ENCODE data around the gene MRPS31. TPM values are rescaled to one million over a fixed set of nuclear protein-coding genes. Genes with fewer than 3 reads are reported as not detected.

Gene MRPS31
- total and polyA plus RNA-seq, 12 donors = 13.1 to 115 (median 24.9) TPM

- intact Hi-C loops (cut with DNase I) = no loop called here
- H3K36me3 ChIP-seq (replicated peaks in 1 of 2) = peaks cover 0 to 6% of the 10 kb centered on the region in 2 donors
- H3K27ac ChIP-seq = no peak overlapping the region
- H3K27me3 ChIP-seq = no peaks in the 10 kb centered on the region
- no peaks in the 10 kb centered on the region for H3K4me1 ChIP-seq (replicated peaks in 1 of 2)
- 73 to 88% (median 82%) methylated on average over 5 of the region's 5 CpGs for WGBS, 4 donors
- DNase-seq = no peak
- TF ChIP-seq, protein P1, sequence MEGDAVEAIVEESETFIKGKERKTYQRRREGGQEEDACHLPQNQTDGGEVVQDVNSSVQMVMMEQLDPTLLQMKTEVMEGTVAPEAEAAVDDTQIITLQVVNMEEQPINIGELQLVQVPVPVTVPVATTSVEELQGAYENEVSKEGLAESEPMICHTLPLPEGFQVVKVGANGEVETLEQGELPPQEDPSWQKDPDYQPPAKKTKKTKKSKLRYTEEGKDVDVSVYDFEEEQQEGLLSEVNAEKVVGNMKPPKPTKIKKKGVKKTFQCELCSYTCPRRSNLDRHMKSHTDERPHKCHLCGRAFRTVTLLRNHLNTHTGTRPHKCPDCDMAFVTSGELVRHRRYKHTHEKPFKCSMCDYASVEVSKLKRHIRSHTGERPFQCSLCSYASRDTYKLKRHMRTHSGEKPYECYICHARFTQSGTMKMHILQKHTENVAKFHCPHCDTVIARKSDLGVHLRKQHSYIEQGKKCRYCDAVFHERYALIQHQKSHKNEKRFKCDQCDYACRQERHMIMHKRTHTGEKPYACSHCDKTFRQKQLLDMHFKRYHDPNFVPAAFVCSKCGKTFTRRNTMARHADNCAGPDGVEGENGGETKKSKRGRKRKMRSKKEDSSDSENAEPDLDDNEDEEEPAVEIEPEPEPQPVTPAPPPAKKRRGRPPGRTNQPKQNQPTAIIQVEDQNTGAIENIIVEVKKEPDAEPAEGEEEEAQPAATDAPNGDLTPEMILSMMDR (IDR thresholded peaks at IDR 0.05) = no peak
- no peak overlapping the region for H3K4me3 ChIP-seq
- no peaks in the 10 kb centered on the region for H3K9me3 ChIP-seq (replicated peaks in 1 of 3)
These were observed 29.6 kb upstream of the MRPS31 start for GRCh38 chr13:40800559-40800958.

DNA sequence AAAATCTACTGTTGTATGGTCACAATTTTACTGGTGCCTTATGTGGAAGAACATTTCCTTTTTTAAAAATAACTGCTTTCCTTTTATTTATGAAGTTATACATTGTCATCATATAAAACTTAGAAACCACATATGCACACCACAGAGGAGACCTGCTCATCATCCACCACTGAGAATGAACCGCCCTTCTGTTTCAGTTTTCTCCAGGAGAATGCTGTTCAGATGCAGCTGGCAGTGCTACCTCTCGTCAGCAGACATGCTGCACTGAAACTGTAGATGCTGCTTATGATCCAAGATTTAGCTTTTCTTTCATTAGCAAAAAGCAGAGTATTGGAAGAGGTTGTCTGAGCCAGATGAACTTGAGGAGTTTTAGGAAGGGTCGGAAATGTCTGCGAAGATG, 28.5 kb upstream of the MRPS31 start:
- Histone ChIP-seq H3K9me3 (replicated peaks in 1 of 3) (no peaks in the 10 kb centered on the region), H3K27ac (no peak overlapping the region), H3K36me3 (replicated peaks in 1 of 2) (peaks cover 0 to 6% of the 10 kb centered on the region in 2 donors), H3K4me1 (replicated peaks in 1 of 2) (no peaks in the 10 kb centered on the region), H3K27me3 (no peaks in the 10 kb centered on the region), H3K4me3 (no peak overlapping the region)
- DNase-seq = no peak
- WGBS, 4 donors = 94 to 98% (median 95%) methylated on average over 4 of the region's 4 CpGs
- intact Hi-C loops (cut with DNase I) = no loop called here
- TF ChIP-seq POLR2A (IDR thresholded peaks at IDR 0.05) = no peak
- TF ChIP-seq, protein P1 (IDR thresholded peaks at IDR 0.05) = no peak

DNA sequence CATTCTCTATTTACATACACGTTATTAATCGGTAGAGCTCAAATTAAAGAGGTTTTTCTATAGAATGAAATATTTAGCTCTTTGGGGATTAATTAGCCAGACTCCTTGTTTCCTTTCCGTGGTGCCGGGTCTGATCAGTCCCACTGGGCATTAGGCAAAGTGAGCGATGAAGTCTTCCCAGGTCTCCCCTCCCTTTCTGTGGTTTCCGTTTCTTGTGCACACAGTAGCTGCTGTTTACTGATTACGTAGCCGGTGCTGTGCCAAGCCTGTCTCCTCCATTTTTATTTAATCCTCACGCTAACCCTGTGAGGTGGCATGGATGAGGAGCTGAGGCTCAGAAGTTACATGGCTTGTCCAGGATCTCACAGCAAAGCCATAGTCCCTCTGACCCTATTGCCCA, 27.4 kb upstream of the MRPS31 start:
- Histone ChIP-seq H3K4me1 (replicated peaks in 1 of 2) (no peaks in the 10 kb centered on the region), H3K27me3 (no peaks in the 10 kb centered on the region), H3K4me3 (no peak overlapping the region), H3K9me3 (replicated peaks in 1 of 3) (no peaks in the 10 kb centered on the region), H3K36me3 (replicated peaks in 1 of 2) (peaks cover 0 to 6% of the 10 kb centered on the region in 2 donors), H3K27ac (no peak overlapping the region)
- DNase-seq = no peak
- 86 to 95% (median 91%) methylated on average over 9 of the region's 9 CpGs for WGBS, 4 donors
- intact Hi-C loops (cut with DNase I) = no loop called here
- TF ChIP-seq POLR2A (IDR thresholded peaks at IDR 0.05) = no peak
- TF ChIP-seq, protein P1 (IDR thresholded peaks at IDR 0.05) = no peak

DNA sequence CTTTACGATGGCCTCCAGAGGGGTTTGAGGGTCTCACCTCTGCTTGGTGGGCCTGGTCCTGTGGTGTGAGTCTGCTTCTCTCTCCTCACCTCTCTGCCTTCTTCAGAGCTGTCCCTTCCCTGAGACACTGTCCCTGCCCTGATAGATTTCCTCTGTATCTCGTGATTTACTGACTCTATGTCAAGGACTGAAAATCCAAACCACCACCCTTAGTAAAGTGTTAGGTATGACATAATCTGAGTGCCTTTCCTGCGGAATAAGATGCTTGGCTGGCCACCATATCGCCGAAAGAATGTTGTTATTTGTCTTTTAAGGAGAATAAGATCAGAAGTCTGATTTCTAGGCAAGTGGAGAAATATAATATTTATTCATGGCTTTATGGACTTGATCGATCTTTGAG, 25.7 kb upstream of the MRPS31 start:
- no peaks in the 10 kb centered on the region for H3K9me3 ChIP-seq (replicated peaks in 1 of 3)
- H3K27ac ChIP-seq = no peak overlapping the region
- no peak for DNase-seq
- TF ChIP-seq, protein P1 (IDR thresholded peaks at IDR 0.05) = no peak
- no peak for TF ChIP-seq POLR2A (IDR thresholded peaks at IDR 0.05)
- WGBS, 4 donors = 91 to 97% (median 94%) methylated on average over 6 of the region's 6 CpGs
- peaks cover 0 to 6% of the 10 kb centered on the region in 2 donors for H3K36me3 ChIP-seq (replicated peaks in 1 of 2)
- no peaks in the 10 kb centered on the region for H3K27me3 ChIP-seq
- no peaks in the 10 kb centered on the region for H3K4me1 ChIP-seq (replicated peaks in 1 of 2)
- intact Hi-C loops (cut with DNase I) = no loop called here
- no peak overlapping the region for H3K4me3 ChIP-seq

All from adrenal gland (tissue), 12 donors.